Measurements from ENCODE around the gene APBA2. TPM values are rescaled to one million over a fixed set of nuclear protein-coding genes. Genes with fewer than 3 reads are reported as not detected.

APBA2 gene
- total and polyA plus RNA-seq, 2 of the 4 experiments (the other 2 are of a cell fraction): 21.7 to 33.0 TPM

DNA sequence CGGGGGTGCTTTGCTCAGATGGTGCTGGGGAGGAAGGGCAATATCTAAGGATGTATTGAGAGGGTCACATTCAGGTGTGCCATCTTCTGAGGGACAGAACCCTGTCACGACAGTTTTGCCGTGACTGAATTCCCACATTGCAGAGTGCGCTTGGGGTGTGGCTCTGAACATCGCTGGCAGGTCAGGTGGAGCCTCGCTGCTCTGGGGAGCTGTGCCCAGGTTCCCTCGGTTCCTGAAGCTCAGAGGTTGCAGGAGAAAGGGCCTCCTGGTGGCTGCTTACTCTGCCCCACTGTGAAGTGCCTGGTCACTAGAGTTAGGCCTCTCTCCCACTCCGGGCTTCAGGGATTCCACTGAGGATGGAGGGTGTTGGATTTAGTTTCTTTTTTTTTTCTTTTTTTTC, 51.5 kb downstream of the APBA2 start:
- Histone ChIP-seq H3K23ac (ENCODE audit: low read depth, low read length) (no peak overlapping the region), H3K79me1 (ENCODE audit: low read depth in 1 of 2, low read length in 2 of 2) (peaks cover 8 to 42% of the 10 kb centered on the region in 2 experiments), H3K9me1 (ENCODE audit: insufficient read depth, low read length) (peaks cover 16% of the 10 kb centered on the region; the same call in 1 of the 2 replicates), H4K5ac (ENCODE audit: low read depth, low read length) (no peak overlapping the region), H3K9me3 (ENCODE audit: control insufficient read depth, insufficient read depth, low read length) (peaks cover 2% of the 10 kb centered on the region), H3K27me3 (ENCODE audit: control insufficient read depth, insufficient read depth, low read length) (no peaks in the 10 kb centered on the region), H2BK20ac (ENCODE audit: low read depth, low read length) (no peak overlapping the region), H2BK5ac (ENCODE audit: low read depth, low read length, poor library complexity, severe bottlenecking) (no peak overlapping the region), H3K4me2 (ENCODE audit: low read depth, low read length) (no peak overlapping the region), H3K9ac (ENCODE audit: low read depth, low read length) (no peak overlapping the region), H3K56ac (ENCODE audit: extremely low read depth, insufficient read depth, low read length) (no peak overlapping the region), H3K27ac (ENCODE audit: insufficient read depth, low read length) (no peak overlapping the region), H3K14ac (replicated peaks; ENCODE audit: low read depth, low read length) (no peak overlapping the region), H3K18ac (ENCODE audit: low read depth, low read length) (no peak overlapping the region), H2BK15ac (ENCODE audit: low read depth, low read length) (no peak overlapping the region), H4K8ac (ENCODE audit: low read depth in 2 of 2, low read length in 2 of 2) (no peak overlapping the region), H3K4ac (ENCODE audit: low read depth, low read length) (no peak overlapping the region), H4K91ac (ENCODE audit: insufficient read depth, low read depth, low read length) (no peak overlapping the region), H3K4me1 (ENCODE audit: control insufficient read depth, insufficient read depth, low read length) (no peaks in the 10 kb centered on the region), H2AK9ac (replicated peaks; ENCODE audit: low read depth, low read length, poor library complexity) (no peak overlapping the region), H3K4me3 (ENCODE audit: insufficient read depth, low read depth, low read length) (no peak overlapping the region), H2AK5ac (ENCODE audit: low read depth, low read length) (no peak overlapping the region; the same call in 1 of the 2 replicates), H2BK120ac (ENCODE audit: low read depth, low read length) (no peak overlapping the region), H2AFZ (replicated peaks; ENCODE audit: low read length, poor library complexity) (no peak overlapping the region), H4K20me1 (ENCODE audit: insufficient read depth, low read length) (peaks cover 15% of the 10 kb centered on the region), H3K36me3 (ENCODE audit: control insufficient read depth, insufficient read depth, low read length) (no peaks in the 10 kb centered on the region)
- no peak for ATAC-seq (ENCODE audit: low read depth)
- no peak for DNase-seq
- WGBS, 2 experiments (ENCODE audit: extremely low coverage in 2 of 2, insufficient read length in 1 of 2): no CpG with 5 or more reads among the region's 8 CpGs
- dilution Hi-C loops (cut with HindIII; ENCODE audit: low sequenced_read_pairs, unreplicated experiment): no loop called here
- in situ Hi-C loops (cut with MboI; ENCODE audit: low sequenced_read_pairs): no loop called here
- CTCF ChIA-PET: no interaction called here
- POLR2A ChIA-PET (ENCODE audit: unreplicated experiment): no interaction called here
- no TSS peak for BruUV-seq (replicated peaks)
- TF ChIP-seq RFX5 (IDR thresholded peaks at IDR 0.05; ENCODE audit: low read depth, low read length) (no peak), MAFK (IDR thresholded peaks at IDR 0.05; ENCODE audit: low read depth, low read length) (no peak), RAD21 (IDR thresholded peaks at IDR 0.05; ENCODE audit: low read length) (no peak), NFE2L2 (IDR thresholded peaks at IDR 0.05; ENCODE audit: low read depth, low read length) (no peak), RCOR1 (IDR thresholded peaks at IDR 0.05; ENCODE audit: insufficient replicate concordance, low read length) (no peak), FOS (IDR thresholded peaks at IDR 0.05; ENCODE audit: low read depth, low read length) (no peak), CEBPB (IDR thresholded peaks at IDR 0.05; ENCODE audit: low read depth, low read length) (no peak), POLR2A (IDR thresholded peaks at IDR 0.05; ENCODE audit: low read depth, low read length) (no peak), SMC3 (IDR thresholded peaks at IDR 0.05; ENCODE audit: low read depth, low read length) (no peak), CHD1 (IDR thresholded peaks at IDR 0.05; ENCODE audit: low read depth, low read length) (no peak), MXI1 (IDR thresholded peaks at IDR 0.05; ENCODE audit: borderline replicate concordance, low read depth, low read length) (no peak), BHLHE40 (IDR thresholded peaks at IDR 0.05; ENCODE audit: low read depth, low read length) (no peak), MAZ (IDR thresholded peaks at IDR 0.05; ENCODE audit: borderline replicate concordance, low read depth, low read length) (no peak)
- TF ChIP-seq, protein P1, sequence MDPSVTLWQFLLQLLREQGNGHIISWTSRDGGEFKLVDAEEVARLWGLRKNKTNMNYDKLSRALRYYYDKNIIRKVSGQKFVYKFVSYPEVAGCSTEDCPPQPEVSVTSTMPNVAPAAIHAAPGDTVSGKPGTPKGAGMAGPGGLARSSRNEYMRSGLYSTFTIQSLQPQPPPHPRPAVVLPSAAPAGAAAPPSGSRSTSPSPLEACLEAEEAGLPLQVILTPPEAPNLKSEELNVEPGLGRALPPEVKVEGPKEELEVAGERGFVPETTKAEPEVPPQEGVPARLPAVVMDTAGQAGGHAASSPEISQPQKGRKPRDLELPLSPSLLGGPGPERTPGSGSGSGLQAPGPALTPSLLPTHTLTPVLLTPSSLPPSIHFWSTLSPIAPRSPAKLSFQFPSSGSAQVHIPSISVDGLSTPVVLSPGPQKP (IDR thresholded peaks at IDR 0.05; ENCODE audit: borderline replicate concordance, low read depth, low read length): no peak
- TF ChIP-seq, protein P2, sequence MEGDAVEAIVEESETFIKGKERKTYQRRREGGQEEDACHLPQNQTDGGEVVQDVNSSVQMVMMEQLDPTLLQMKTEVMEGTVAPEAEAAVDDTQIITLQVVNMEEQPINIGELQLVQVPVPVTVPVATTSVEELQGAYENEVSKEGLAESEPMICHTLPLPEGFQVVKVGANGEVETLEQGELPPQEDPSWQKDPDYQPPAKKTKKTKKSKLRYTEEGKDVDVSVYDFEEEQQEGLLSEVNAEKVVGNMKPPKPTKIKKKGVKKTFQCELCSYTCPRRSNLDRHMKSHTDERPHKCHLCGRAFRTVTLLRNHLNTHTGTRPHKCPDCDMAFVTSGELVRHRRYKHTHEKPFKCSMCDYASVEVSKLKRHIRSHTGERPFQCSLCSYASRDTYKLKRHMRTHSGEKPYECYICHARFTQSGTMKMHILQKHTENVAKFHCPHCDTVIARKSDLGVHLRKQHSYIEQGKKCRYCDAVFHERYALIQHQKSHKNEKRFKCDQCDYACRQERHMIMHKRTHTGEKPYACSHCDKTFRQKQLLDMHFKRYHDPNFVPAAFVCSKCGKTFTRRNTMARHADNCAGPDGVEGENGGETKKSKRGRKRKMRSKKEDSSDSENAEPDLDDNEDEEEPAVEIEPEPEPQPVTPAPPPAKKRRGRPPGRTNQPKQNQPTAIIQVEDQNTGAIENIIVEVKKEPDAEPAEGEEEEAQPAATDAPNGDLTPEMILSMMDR (conservative IDR thresholded peaks at IDR 0.05; ENCODE audit: low read depth, low read length): no peak
- TF ChIP-seq, protein P3, sequence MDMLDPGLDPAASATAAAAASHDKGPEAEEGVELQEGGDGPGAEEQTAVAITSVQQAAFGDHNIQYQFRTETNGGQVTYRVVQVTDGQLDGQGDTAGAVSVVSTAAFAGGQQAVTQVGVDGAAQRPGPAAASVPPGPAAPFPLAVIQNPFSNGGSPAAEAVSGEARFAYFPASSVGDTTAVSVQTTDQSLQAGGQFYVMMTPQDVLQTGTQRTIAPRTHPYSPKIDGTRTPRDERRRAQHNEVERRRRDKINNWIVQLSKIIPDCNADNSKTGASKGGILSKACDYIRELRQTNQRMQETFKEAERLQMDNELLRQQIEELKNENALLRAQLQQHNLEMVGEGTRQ (IDR thresholded peaks at IDR 0.05; ENCODE audit: low read depth, low read length): no peak
- intact Hi-C loops (cut with micrococcal nuclease): no loop called here
